HG02943 (cell line): ENCODE results near the gene CACNA2D1.

Source experiments
- ATAC-seq: cut with Tn5 transposase; IDR thresholded peaks from one replicate; pipeline ENCODE4 v1.9.1; 2021; ENCODE audit warnings: mild to moderate bottlenecking, low read depth, moderate library complexity; ENCODE audit not compliant: unreplicated experiment

CACNA2D1 gene

GRCh38 chr7:82443547-82444219 is at the start of gene CACNA2D1:
Gene CACNA2D1 (minus strand): TSS chr7:82443777.
- ATAC-seq, result no peak

- ATAC-seq, result no peak
Observed at GRCh38 chr7:82481499-82482097, 38.0 kb upstream of the CACNA2D1 start.

- ATAC-seq, result no peak
Observed at GRCh38 chr7:82477733-82478515, 34.3 kb upstream of the CACNA2D1 start.

GRCh38 chr7:82472966-82473365 is 29.4 kb upstream of the CACNA2D1 start:
- ATAC-seq, result no peak

GRCh38 chr7:82471351-82472020 is 27.9 kb upstream of the CACNA2D1 start:
- ATAC-seq, result no peak

- no peak for ATAC-seq
Observed at GRCh38 chr7:82469207-82469606, 25.6 kb upstream of the CACNA2D1 start.

- no peak for ATAC-seq
Observed at GRCh38 chr7:82468435-82468834, 24.9 kb upstream of the CACNA2D1 start.

GRCh38 chr7:82467020-82467419 is 23.4 kb upstream of the CACNA2D1 start:
- ATAC-seq, result no peak

- no peak for ATAC-seq
Observed at GRCh38 chr7:82464372-82464771, 20.8 kb upstream of the CACNA2D1 start.

- no peak for ATAC-seq
Observed at GRCh38 chr7:82455295-82455694, 11.7 kb upstream of the CACNA2D1 start.

GRCh38 chr7:82450759-82451158 is 7.2 kb upstream of the CACNA2D1 start:
- no peak for ATAC-seq

- ATAC-seq, result no peak
Observed at GRCh38 chr7:82449910-82450309, 6.3 kb upstream of the CACNA2D1 start.

GRCh38 chr7:82446897-82447296 is 3.3 kb upstream of the CACNA2D1 start:
- no peak for ATAC-seq

- no peak for ATAC-seq
Observed at GRCh38 chr7:82445271-82445670, 1.7 kb upstream of the CACNA2D1 start.

- no peak for ATAC-seq
Observed at GRCh38 chr7:82444220-82444909, 788 bp upstream of the CACNA2D1 start.

- ATAC-seq, result no peak
Observed at GRCh38 chr7:82443036-82443546, 486 bp downstream of the CACNA2D1 start.

- no peak for ATAC-seq
Observed at GRCh38 chr7:82442492-82443035, 1.0 kb downstream of the CACNA2D1 start.

- no peak for ATAC-seq
Observed at GRCh38 chr7:82441669-82442478, 1.7 kb downstream of the CACNA2D1 start.

- ATAC-seq, result no peak
Observed at GRCh38 chr7:82438521-82438920, 5.1 kb downstream of the CACNA2D1 start.
